ENCODE results near the gene PPP4C. TPM values are rescaled to one million over a fixed set of nuclear protein-coding genes. Genes with fewer than 3 reads are reported as not detected.

PPP4C gene
- polyA plus RNA-seq, 3 donors: 186 to 388 (median 279) TPM

GRCh38 chr16:30120340-30121105 is 44.7 kb downstream of the PPP4C start:
- Mint-ChIP-seq H3K9me3 (no peaks in the 10 kb centered on the region), H3K36me3 (peaks cover 31 to 57% of the 10 kb centered on the region in 2 donors), H3K27me3 (ENCODE audit: low read depth in 3 of 3) (peaks cover 0 to 4% (median 0%) of the 10 kb centered on the region in 3 donors), H3K27ac (peak overlapping the region in 2 of 7 donors; percentile 54 to 55), H3K4me3 (peak overlapping the region in 1 of 2 donors; percentile 39), H3K4me1 (peaks cover 24% of the 10 kb centered on the region)
- no peaks in the 10 kb centered on the region for H4K20me1 ChIP-seq (ENCODE audit: insufficient read depth, low read length)
- peaks cover 14% of the 10 kb centered on the region for H3K79me2 ChIP-seq (ENCODE audit: insufficient read depth, low read length)
- no peak overlapping the region for H2AFZ ChIP-seq (ENCODE audit: insufficient read depth, low read depth, low read length, poor library complexity, severe bottlenecking)
- H3K4me1 ChIP-seq (ENCODE audit: control insufficient read depth in 1 of 2, insufficient read depth in 2 of 2, low read length in 2 of 2): peaks cover 28 to 29% of the 10 kb centered on the region in 2 donors
- H3K27me3 ChIP-seq (ENCODE audit: control insufficient read depth in 2 of 2, insufficient read depth in 2 of 2, low read length in 2 of 2): no peaks in the 10 kb centered on the region
- no peak overlapping the region for H3K4me3 ChIP-seq (replicated peaks in 1 of 3; ENCODE audit: low read depth in 2 of 3, low read length in 3 of 3)
- intact Hi-C loops (cut with micrococcal nuclease): loop anchor here (5.0 kb wide), 1 partner anchor 53 kb away; the partner anchor contains the start of gene ALDOA (in 2 of the 2)
- H3K9ac ChIP-seq (ENCODE audit: insufficient read depth, low read length, poor library complexity, severe bottlenecking): no peak overlapping the region
- DNase-seq: no peak
- no peak overlapping the region for H3K27ac ChIP-seq (ENCODE audit: low read depth in 1 of 2, low read length in 2 of 2)
- H3K9me3 ChIP-seq (replicated peaks in 1 of 2; ENCODE audit: control insufficient read depth in 1 of 2, insufficient read depth in 1 of 2, low read length in 2 of 2): no peaks in the 10 kb centered on the region
- H3K4me2 ChIP-seq (replicated peaks; ENCODE audit: extremely low read depth, low read length, poor library complexity, severe bottlenecking): no peak overlapping the region
- TF ChIP-seq CTCF (IDR thresholded peaks at IDR 0.05): no peak
- peaks cover 25 to 43% of the 10 kb centered on the region in 2 donors for H3K36me3 ChIP-seq (replicated peaks in 1 of 2; ENCODE audit: control insufficient read depth in 1 of 2, insufficient read depth in 2 of 2, low read length in 2 of 2)
- no CpG with 5 or more reads among the region's 3 CpGs for WGBS (ENCODE audit: insufficient coverage)

DNA sequence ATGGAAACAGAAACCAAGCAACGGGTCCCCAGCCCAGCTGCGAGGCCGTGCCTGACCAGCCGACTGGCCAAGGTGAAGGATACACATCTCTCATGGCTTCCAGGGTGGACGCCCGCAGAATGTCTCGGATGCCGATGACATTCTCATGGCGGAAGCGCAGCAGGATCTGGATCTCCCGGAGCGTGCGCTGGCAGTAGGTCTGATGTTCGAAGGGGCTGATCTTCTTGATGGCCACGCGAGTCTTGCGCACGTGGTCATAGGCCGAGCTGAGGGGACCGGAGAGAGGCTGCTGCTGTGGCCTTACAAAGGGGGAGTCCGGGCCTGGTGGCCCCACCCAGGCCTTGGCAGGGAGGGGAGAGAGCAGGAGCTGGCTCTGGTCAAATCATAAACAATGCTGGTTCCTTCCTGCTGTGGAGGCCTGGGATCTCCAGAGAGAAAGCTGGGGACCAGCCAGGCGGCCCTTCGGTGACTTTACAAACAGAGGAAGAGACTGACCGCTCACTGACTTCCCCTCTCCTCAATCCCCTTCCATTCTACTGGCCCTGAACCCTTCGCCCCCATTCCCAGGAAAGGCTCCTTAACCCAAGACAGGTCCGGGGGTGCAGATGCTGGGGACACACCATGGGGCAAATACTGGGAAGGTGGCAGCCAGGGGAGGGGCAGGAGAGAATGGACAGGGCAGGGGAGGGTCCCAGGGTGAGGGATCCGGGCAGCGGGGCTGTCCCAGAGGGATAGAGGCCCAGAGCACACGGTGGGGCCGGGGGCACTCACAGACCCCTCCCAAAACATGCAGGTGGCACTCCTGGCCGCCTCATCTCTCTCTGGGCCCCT is 46.2 kb downstream of the PPP4C start:
- intact Hi-C loops (cut with micrococcal nuclease): loop anchor here (2.0 to 5.0 kb wide), 2 partner anchors 29 to 55 kb away; partner anchors contain the start of gene ALDOA (in 2 of the 2)
- H3K4me2 ChIP-seq (replicated peaks; ENCODE audit: extremely low read depth, low read length, poor library complexity, severe bottlenecking): peak overlapping the region; percentile 97
- H3K4me1 ChIP-seq (ENCODE audit: control insufficient read depth in 1 of 2, insufficient read depth in 2 of 2, low read length in 2 of 2): peaks cover 28 to 29% of the 10 kb centered on the region in 2 donors
- peak in 1 of 3 donors; percentile 10 for DNase-seq
- 84% methylated on average over 22 of the region's 31 CpGs for WGBS (ENCODE audit: insufficient coverage)
- H4K20me1 ChIP-seq (ENCODE audit: insufficient read depth, low read length): no peaks in the 10 kb centered on the region
- peaks cover 14% of the 10 kb centered on the region for H3K79me2 ChIP-seq (ENCODE audit: insufficient read depth, low read length)
- TF ChIP-seq CTCF (IDR thresholded peaks at IDR 0.05): no peak
- no peaks in the 10 kb centered on the region for H3K9me3 Mint-ChIP-seq
- peaks cover 29 to 43% of the 10 kb centered on the region in 2 donors for H3K36me3 Mint-ChIP-seq
- peak overlapping the region; percentile 91 to 96 for H3K4me3 Mint-ChIP-seq
- H3K9me3 ChIP-seq (replicated peaks in 1 of 2; ENCODE audit: control insufficient read depth in 1 of 2, insufficient read depth in 1 of 2, low read length in 2 of 2): no peaks in the 10 kb centered on the region
- no peaks in the 10 kb centered on the region for H3K27me3 ChIP-seq (ENCODE audit: control insufficient read depth in 2 of 2, insufficient read depth in 2 of 2, low read length in 2 of 2)
- H3K27ac Mint-ChIP-seq: peak overlapping the region; percentile 34 to 93 (median 80)
- peak overlapping the region; percentile 38 to 66 for H3K27ac ChIP-seq (ENCODE audit: low read depth in 1 of 2, low read length in 2 of 2)
- peaks cover 0 to 4% (median 0%) of the 10 kb centered on the region in 3 donors for H3K27me3 Mint-ChIP-seq (ENCODE audit: low read depth in 3 of 3)
- peak overlapping the region; percentile 65 for H3K9ac ChIP-seq (ENCODE audit: insufficient read depth, low read length, poor library complexity, severe bottlenecking)
- H2AFZ ChIP-seq (ENCODE audit: insufficient read depth, low read depth, low read length, poor library complexity, severe bottlenecking): peak overlapping the region; percentile 93
- peak overlapping the region; percentile 76 to 91 (median 80) for H3K4me3 ChIP-seq (replicated peaks in 1 of 3; ENCODE audit: low read depth in 2 of 3, low read length in 3 of 3)
- H3K4me1 Mint-ChIP-seq: peaks cover 24% of the 10 kb centered on the region
- peaks cover 17 to 31% of the 10 kb centered on the region in 2 donors for H3K36me3 ChIP-seq (replicated peaks in 1 of 2; ENCODE audit: control insufficient read depth in 1 of 2, insufficient read depth in 2 of 2, low read length in 2 of 2)

Measured in CD14-positive monocyte (primary cell).